GM18873 (cell line): ENCODE data around the gene PACS1.
"Not testable (repeated sequence)": the region's sequence is repeated elsewhere in the genome, so short reads cannot be mapped to it uniquely, and the experiment has no call there.

ENCODE experiments used
- ATAC-seq: cut with Tn5 transposase; IDR thresholded peaks from one replicate; pipeline ENCODE4 v1.9.1; 2021; ENCODE audit warnings: mild to moderate bottlenecking, moderate library complexity, moderate number of reproducible peaks; ENCODE audit not compliant: unreplicated experiment, low FRiP score

PACS1 gene

DNA sequence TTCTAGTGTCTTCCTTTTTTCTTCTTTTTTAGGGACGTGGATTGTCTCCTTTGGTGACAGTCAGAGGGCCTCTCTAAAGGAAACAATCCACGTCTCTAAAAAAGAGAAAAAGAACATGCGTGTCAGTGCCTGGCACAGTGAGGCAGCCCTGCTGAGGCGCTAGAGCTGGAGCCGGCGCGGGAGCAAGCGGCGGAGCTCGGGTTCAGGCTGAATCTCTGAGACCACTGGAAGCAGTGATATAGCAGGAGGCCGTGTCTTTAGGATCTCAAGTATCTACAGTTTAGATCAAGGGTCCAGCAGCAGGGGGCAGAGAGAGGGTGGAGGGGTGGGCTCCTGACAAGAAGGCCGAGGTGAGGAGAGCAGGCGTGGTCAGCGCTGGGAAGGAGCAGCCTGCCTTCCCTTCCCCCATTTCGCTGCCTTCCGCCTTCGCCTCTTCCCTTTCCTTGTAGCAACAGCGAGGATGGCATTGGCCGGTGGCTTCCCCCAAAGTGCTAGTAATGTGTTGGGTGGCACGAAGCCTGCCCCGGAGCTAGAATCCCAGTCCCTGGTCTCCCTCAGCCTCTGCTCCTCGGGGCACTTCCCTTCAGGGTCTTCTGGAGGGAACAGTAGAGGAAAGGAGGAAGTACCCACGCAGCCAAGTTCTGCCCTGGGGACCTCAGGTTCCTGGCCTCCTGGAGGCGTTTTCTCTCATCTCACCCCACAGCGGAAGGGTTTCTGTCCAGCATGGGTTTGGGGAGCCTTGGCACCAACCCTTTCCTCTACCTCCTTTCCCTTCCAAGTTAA is 170.1 kb downstream of the PACS1 start:
- ATAC-seq, result no peak

DNA sequence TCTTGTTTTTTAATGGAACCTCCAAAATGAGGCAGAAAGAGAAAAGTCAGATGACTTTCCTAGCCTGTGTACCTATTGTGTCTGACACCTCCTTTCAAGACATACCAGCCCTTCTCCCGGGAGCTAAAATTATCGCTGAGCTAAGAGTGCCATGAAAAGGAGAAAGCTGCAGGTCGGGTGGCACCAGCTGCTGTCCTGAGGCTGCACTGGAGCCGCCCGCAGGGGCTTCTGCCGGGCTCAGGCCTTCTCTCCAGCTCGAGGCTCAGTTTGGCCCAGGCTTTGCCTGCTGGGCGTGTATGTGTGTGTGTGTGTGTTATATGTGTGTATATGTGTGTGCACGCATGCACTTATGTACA is 170.7 kb downstream of the PACS1 start:
- no peak for ATAC-seq

DNA sequence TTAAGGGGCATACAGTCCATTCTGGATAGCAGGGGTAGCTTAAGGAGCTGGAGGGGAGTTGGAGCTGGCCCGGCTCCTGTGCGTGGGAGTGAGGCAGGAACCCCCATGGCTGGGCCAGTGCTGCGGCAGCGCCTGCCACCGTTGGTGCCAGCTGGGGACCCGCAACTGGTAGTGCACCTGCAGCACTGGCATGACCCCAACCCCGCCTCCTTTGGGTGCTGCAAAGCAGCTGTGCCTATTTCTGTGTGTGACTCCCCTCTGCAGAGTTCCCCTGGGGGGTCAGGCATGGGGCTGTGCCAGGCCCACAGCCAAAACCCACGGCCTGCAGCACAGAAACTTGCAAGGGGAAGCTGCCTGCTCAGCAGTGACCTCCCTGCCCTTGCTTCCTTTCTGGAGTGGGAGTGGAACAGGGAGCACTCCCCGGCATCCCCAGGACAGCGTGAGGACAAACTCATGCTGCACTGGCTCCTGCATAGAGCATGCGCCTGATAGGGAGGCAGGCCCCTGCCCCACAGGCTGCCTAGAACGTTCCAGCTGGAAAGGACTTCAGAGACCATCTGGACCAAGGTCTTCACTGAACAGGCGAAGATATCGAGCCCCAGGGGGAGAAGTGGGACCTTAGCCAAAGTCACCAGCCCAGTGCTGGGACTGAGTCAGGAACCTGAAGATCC is 172.2 kb downstream of the PACS1 start:
- ATAC-seq, result no peak

DNA sequence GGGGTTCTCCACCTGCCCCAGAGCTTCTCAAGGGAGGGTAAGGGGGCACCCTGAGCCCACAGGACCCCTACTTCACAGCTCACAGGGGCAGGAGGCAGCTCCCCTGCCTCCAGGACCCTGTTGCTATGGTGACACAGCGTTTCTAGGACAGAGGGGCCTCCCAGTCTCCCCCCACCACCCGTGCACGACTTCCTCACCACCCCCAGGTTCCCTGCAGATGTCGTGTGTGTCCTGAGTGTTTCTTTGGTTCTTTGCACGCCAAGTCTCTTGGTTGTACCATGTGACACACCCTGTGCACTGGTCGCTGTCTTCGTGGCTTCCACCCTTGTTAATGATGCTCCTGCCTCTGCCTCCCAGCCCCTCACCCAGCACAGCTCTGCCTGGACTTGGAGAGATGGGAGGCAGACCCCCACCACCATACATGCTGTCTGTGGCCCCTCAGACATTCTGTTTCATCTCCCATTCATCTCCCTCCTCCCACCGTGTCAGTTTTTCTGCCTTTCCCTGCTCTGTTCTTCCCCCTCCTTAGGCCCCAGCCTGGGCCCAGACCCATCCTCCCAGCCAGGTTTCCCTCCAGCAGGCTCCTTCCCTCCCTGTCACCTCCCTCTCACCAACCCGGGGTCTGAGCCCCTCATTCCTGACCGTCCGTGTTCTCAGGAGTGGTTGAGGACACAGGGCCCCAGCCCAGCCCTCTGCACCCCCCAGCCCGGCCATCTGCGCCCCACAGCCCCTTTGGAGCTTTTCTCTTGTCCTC is 173.9 kb downstream of the PACS1 start:
- no peak for ATAC-seq

DNA sequence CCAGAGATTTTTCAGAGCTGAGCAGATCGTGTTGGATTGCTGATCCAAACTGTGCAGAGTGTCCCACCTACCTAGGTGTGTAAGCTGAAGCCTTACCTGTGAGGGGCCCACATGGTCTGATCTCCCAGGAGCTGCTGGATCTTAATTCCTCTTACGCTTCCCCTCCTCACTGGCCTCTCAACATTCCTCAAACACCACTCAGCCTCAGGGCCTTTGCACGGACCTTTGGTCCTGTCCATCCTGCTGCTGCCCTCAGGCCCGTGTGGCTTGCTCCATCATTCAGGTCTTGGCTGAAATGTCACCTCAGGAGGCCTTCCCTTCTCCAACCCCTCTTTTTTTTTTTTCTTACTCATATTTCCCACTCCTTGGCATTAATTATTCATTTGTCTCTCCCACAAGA is 177.2 kb downstream of the PACS1 start:
- ATAC-seq, result no peak

DNA sequence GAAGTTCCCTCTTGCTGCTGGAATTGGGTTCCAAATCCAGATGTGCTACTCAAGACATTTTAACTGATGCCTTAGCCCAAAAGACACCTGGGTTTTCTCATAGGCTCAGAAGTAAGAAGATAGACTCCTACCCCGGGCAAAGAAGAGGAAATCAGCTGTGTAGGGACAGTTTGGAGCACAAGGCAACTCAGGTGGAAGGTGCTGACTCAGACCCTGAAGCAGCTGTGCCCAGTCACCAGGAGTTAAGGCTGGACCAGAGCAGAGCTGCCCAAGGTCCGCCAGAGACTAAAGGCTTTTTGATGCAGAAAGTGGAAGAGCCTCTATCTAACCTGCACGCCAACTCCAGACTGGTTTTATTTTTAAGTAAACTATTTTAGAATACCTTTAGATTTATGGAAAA is 177.7 kb downstream of the PACS1 start:
- no peak for ATAC-seq

DNA sequence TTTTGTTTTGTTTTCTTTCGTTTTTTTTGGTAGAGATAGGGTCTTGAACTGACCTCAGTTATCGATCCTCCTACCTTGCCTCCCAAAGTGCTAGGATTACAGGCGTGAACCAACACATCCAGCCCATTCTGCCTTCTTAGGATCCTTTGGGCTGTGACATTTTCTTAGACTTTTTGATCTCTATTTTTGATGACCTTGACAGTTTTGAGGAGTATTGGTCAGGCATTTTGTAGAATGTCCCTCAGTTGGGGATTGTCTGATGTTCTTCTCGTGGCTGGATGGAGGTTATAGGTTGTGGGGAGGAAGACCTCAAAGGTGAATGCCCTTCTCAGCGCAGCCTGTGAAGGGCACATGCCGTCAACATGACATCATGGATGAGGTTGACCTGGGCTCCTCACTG is 178.8 kb downstream of the PACS1 start:
- no peak for ATAC-seq

DNA sequence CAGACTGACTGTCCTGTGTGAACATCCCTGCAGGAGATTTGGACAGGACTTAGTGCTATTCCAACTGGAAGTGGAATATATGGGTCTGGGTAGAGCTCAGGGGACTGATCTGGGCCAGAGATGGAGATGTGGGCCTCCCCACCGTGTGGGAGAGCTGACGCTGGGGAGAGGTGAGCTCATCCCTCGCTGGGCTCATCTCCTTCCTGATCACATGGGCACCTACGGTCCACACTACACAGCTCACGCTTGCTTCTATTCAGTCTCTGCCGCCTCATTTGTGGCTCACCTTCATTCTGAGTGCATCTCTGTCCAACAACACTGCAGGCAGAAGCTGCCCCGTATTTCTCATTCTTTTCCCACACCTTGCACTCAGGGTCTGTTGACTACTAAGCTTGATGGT is 181.7 kb downstream of the PACS1 start:
- no peak for ATAC-seq

DNA sequence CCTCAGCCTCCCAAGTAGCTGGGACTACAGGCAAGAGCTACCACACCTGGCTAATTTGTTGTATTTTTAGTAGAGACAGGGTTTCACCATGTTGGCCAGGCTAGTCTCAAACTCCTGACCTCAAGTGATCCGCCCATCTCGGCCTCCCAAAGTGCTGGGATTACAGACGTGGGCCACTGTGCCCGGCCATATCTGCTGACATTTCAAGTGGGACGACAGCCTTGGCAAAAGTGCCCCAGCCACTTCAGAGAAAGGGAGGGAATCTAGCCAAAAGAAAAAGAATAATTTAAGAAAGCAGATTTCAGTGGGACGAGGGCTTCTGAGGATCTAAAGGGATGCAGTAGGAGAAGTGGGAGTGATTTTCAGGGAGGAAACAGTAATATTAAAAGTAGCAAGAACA is 183.0 kb downstream of the PACS1 start:
- not testable (repeated sequence) for ATAC-seq

DNA sequence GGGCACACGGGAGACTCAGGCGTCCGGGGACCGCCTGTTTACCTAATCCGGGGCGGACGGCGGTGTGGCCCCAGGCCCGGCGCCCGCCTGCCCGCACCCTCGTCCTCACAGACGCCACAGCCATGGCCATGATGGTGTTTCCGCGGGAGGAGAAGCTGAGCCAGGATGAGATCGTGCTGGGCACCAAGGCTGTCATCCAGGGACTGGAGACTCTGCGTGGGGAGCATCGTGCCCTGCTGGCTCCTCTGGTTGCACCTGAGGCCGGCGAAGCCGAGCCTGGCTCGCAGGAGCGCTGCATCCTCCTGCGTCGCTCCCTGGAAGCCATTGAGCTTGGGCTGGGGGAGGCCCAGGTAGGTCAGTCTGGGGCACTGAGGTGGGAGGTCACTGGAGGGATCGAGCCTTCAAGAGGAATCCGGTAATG is 188.4 kb downstream of the PACS1 start:
- ATAC-seq, result peak; percentile 4

DNA sequence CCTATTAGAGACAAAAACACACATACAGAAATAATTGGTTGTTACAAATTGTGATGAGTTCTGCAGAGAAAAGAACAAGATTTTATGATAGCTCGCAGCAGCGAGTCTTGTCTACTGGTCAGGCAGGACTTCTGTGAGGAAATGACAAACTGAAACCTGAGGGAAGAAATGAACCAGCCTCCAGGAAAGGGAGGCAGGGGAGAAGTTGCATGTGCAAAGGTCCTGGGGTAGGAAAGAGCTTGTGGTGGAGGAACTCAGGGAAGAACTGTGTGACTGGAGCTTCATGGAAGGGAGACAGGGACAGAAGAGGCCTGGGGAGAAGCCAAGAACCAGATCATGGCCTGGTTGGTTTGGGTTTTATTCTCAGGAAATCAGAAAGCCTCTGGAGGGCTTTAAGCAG is 189.2 kb downstream of the PACS1 start:
- ATAC-seq, result no peak

DNA sequence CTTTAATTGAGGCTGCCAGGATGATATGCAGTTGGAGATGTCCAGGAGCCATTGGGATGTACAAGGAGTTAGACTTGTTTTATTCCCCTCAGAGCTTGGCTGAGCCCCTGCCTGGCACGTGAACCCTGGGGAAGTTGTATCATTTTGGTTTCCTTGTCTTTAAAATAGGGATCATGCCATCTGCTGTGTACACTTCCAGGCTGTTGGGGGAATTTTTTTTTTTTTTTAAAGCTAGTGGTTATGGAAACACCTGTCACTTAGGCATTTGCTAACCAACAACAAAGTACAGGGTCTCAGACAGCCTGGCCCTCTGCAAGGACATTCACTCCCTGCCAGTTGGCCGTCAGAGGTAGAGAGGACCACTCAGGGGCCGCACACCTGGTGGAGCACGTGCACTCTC is 189.9 kb downstream of the PACS1 start:
- ATAC-seq, result no peak

DNA sequence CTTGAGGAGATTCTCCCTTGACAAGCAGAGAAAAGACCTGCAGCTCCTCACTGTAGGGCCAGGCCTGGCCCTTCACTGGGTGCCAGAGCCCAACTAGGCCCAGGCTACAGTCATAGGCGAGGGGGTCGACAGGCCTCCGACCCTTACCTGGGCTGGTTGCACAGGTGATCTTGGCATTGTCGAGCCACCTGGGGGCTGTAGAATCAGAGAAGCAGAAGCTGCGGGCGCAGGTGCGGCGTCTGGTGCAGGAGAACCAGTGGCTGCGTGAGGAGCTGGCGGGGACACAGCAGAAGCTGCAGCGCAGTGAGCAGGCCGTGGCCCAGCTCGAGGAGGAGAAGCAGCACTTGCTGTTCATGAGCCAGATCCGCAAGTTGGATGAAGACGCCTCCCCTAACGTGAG is 191.5 kb downstream of the PACS1 start:
- no peak for ATAC-seq

DNA sequence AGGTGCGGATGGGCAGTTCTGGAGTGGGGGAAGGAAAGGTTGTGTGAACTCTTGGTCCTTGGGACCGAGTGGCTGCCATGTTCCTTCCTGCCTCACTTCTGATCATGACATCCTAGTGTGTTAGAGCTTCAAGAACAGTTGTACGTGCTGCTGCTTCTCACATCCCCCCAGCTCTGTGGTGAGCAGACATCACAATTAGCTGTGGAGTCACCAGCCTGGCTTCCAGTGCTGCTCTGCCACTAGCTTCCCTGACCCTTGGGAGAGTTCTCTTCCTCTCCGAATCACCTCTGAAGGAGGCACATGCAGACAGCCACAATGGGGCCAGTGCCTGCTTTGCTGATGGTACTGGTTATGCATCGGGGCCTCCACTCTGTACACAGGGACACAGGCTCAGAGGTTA is 192.1 kb downstream of the PACS1 start:
- no peak for ATAC-seq

DNA sequence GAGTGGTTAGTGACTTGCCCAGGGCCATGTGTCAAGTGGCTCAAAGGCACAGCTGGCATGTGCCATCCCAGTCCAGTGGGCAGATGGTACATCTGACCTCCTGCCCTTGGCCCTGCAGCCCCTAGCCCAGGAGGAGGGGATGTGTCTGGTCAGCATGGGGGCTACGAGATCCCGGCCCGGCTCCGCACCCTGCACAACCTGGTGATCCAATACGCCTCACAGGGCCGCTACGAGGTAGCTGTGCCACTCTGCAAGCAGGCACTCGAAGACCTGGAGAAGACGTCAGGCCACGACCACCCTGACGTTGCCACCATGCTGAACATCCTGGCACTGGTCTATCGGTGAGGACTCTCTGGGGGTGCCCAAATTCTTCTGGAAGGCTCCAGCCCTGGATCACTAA is 192.6 kb downstream of the PACS1 start:
- ATAC-seq, result no peak

DNA sequence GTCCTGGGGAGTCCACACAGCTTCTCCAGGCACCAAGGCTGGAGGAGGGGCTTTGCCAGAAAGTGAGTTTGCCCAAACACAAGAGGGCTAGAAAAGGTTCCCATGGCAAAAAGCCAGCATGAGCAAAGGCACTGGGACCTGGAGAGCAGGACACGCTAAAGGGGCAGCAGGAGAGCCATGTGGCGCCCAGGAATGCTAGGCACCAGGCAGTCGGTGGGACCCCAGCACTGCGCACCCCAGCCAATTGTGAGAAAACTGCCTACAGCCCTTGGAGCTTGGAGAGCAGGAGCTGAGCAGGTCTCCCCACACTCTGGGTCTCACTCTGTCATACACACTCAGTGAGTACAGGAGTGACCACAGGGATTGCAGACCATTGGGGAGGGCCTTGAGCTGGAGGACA is 193.2 kb downstream of the PACS1 start:
- no peak for ATAC-seq

DNA sequence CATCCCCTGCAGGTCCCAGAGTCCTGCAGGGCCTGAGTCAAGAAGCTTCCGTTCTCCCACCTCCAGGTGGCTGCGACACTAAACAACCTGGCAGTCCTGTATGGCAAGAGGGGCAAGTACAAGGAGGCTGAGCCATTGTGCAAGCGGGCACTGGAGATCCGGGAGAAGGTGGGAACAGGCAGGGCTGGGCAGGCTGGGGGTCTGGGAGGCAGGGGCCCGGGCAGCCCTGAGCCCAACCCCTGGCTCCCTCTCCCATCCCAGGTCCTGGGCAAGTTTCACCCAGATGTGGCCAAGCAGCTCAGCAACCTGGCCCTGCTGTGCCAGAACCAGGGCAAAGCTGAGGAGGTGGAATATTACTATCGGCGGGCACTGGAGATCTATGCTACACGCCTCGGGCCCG is 193.7 kb downstream of the PACS1 start:
- no peak for ATAC-seq

DNA sequence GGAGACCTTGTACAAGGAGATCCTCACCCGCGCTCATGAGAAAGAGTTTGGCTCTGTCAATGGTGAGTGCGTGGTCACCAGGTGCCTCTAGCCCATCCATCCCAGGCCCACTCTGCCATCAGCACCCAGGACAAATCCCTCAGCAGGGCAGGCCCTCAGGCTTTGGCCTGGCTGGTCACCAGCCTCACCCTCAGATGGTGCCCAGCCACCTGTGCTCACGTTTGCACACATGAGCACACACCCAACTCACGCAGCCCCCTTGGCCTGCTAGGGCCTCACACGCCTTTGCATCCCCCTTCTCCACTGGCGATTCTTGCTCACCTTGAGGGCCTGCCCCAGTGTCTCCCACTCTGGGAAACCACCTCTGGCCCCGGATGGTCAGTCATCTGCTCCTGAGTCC is 194.3 kb downstream of the PACS1 start:
- ATAC-seq, result no peak

DNA sequence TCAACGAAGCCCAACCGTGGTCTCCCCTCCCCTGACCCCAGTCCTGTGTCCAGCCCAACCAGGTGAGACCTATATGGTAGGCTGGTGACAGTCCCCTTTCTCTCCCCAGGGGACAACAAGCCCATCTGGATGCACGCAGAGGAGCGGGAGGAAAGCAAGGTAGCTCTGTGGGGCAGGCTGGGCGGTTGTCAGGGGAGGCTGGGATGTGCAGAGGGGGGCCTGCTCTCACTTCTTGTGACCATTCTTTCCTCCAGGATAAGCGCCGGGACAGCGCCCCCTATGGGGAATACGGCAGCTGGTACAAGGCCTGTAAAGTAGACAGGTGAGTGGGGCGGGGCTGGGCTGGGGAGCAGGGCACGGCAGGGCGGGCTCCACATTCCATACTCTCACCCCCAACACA is 194.8 kb downstream of the PACS1 start:
- no peak for ATAC-seq

DNA sequence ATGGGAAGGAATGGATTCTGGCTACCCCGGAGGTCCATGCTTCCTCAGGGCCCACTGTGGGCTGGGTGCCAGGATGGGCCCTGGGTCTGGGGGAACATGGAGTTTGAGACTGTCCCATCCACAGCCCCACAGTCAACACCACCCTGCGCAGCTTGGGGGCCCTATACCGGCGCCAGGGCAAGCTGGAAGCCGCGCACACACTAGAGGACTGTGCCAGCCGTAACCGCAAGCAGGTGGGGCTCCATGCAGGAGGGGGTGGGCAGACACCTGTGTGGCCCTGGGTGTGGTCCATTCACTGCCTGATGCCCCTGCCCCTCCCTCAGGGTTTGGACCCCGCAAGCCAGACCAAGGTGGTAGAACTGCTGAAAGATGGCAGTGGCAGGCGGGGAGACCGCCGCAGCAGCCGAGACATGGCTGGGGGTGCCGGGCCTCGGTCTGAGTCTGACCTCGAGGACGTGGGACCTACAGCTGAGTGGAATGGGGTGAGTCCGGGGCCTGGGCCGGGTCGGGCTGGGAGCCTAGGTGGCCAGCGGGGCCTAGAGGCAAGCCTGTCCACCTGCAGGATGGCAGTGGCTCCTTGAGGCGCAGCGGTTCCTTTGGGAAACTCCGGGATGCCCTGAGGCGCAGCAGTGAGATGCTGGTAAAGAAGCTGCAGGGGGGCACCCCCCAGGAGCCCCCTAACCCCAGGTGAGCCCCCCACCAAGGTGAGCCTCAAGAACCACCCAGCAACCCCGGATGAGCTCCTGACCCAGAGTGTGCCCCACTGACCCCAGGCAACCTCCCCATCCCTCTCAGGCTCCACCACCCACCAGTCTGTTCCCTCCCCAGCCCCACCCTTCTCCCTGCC is 195.7 kb downstream of the PACS1 start:
- ATAC-seq, result no peak
